ENCODE results near the gene UTP15.

GRCh38 chr5:73596705-73597328 lies 31.3 kb downstream of the UTP15 start:
- TF ChIP-seq CTCF (conservative IDR thresholded peaks at IDR 0.05 in 1 of 2, IDR thresholded peaks at IDR 0.05 in 1 of 2; ENCODE audit: extremely low read depth in 1 of 2, insufficient read depth in 1 of 2, low read depth in 1 of 2, low read length in 2 of 2) (peak; percentile 65 to 77), EZH2 (IDR thresholded peaks at IDR 0.05; ENCODE audit: borderline replicate concordance, low read length) (no peak)

Measured in mammary epithelial cell (primary cell).